SU-DHL-6 (cell line): ENCODE results near the gene SLC12A7.

Source experiments
- EZH2phosphoT487 ChIP-seq: fragments of 200-600 bp; sonication (generic), shearing (Covaris generic); conservative IDR thresholded peaks from 2 replicates; pipeline ENCODE4 v1.6.1; 2018; ENCODE audit warnings: mild to moderate bottlenecking, antibody characterized with exemption, low read length, moderate library complexity, mixed read lengths
- TF ChIP-seq, protein P1 (sequence below): fragments of 200-600 bp; sonication (generic); IDR thresholded peaks from one replicate; pipeline ENCODE4 v1.5.1; 2017; ENCODE audit warnings: antibody characterized with exemption, mild to moderate bottlenecking, low read length, moderate library complexity; ENCODE audit not compliant: insufficient read depth, poor library complexity, severe bottlenecking

DNA sequence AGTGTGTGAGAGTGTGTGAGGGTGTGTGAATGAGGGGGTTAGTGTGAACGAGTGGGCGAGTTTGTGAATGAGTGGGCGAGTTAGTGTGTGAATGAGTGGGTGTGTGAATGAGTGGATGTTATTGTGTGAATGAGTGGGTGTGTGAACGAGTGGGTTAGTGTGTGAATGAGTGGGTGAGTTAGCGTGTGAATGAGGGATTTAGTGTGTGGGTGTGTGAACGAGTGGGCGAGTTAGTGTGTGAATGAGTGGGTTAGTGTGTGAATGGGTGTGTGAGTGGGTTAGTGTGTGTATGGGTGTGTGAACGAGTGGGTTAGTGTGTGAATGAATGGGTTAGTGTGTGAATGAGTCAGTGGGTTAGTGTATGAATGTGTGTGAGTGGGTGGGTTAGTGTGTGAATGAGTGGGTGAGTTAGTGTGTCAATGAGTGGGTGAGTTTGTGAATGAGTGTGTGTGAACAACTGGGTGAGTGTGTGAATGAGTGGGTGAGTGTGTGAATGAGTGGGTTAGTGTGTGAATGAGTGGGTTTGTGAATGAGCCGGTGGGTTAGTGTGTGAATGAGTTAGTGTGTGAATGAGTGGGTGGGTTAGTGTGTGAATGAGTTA lies 65.8 kb downstream of the SLC12A7 start:
- TF ChIP-seq, protein P1, sequence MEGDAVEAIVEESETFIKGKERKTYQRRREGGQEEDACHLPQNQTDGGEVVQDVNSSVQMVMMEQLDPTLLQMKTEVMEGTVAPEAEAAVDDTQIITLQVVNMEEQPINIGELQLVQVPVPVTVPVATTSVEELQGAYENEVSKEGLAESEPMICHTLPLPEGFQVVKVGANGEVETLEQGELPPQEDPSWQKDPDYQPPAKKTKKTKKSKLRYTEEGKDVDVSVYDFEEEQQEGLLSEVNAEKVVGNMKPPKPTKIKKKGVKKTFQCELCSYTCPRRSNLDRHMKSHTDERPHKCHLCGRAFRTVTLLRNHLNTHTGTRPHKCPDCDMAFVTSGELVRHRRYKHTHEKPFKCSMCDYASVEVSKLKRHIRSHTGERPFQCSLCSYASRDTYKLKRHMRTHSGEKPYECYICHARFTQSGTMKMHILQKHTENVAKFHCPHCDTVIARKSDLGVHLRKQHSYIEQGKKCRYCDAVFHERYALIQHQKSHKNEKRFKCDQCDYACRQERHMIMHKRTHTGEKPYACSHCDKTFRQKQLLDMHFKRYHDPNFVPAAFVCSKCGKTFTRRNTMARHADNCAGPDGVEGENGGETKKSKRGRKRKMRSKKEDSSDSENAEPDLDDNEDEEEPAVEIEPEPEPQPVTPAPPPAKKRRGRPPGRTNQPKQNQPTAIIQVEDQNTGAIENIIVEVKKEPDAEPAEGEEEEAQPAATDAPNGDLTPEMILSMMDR, result no peak
- no peak for TF ChIP-seq EZH2phosphoT487
